HepG2 (cell line): ENCODE data around the gene DSCAM. TPM values are rescaled to one million over a fixed set of nuclear protein-coding genes. Genes with fewer than 3 reads are reported as not detected.

Experiments
- ATAC-seq: fragments of 200-7000 bp; cut with Tn5 transposase; 3 replicates; pipeline ENCODE4 v1.9.1; 2020; ENCODE audit warnings: mild to moderate bottlenecking, moderate library complexity
- BruUV-seq: library from RNA; stranded (reverse); fragments of 400-500 nt; replicated peaks from 2 replicates; lab custom pipeline; 2021; lab: Mats Ljungman, UMichigan
- CTCF ChIA-PET: fragments of 300-600 bp; formaldehyde crosslinking; extraction: SDS; loops from one replicate; lab custom pipeline; 2021; ENCODE audit warnings: low total read pairs, inconsistent platforms, low intra/inter-chr PET ratio; lab: Yijun Ruan, JAX
- POLR2A ChIA-PET: fragments of 350-600 bp; sonication (Branson Sonifier 250); formaldehyde crosslinking; loops from one replicate; lab custom pipeline; 2020; ENCODE audit warnings: antibody characterized with exemption, inconsistent platforms; lab: Yijun Ruan, JAX
- DNase-seq: peaks from one replicate; pipeline ENCODE4 v3.0.0-alpha.2; 2015; ENCODE audit warnings: low spot score
- FAIRE-seq: peaks from 3 replicates; lab custom pipeline; 2011; peaks lifted over from hg19 to GRCh38; lab: Jason Lieb, UNC
- H2AFZ ChIP-seq: one replicate; pipeline ENCODE4 v1.6.1; 2011; ENCODE audit warnings: low read length, inconsistent platforms
- H3K27ac ChIP-seq: fragments of 300-600 bp; 3 replicates; pipeline ENCODE4 v1.8.0; 2011; ENCODE audit warnings: mixed run types, mild to moderate bottlenecking, mixed read lengths, low read length, inconsistent platforms; ENCODE audit not compliant: insufficient read depth; ENCODE audit errors: extremely low read length
- H3K27me3 ChIP-seq, 2 experiments: fragments of 200-600 bp in 1 of 2; 2 replicates in 1 of 2; 3 replicates in 1 of 2; pipeline versions ENCODE4 v1.6.0 to v1.8.0; 2011; ENCODE audit warnings: low read length in 2 of 2, mild to moderate bottlenecking in 2 of 2, moderate library complexity in 2 of 2, inconsistent platforms in 1 of 2; ENCODE audit not compliant: insufficient read depth in 2 of 2, control insufficient read depth in 1 of 2
- H3K36me3 ChIP-seq, 2 experiments: fragments of 200-600 bp in 1 of 2; replicated peaks in 1 of 2; 2 replicates in 1 of 2; 3 replicates in 1 of 2; pipeline versions ENCODE4 v1.5.1 to v1.8.0; 2011; ENCODE audit warnings: low read length in 2 of 2, inconsistent platforms in 1 of 2; ENCODE audit not compliant: insufficient read depth in 2 of 2, control insufficient read depth in 1 of 2
- H3K4me1 ChIP-seq: 2 replicates; pipeline ENCODE4 v1.5.1; 2012; ENCODE audit warnings: low read length, inconsistent platforms; ENCODE audit not compliant: insufficient read depth
- H3K4me2 ChIP-seq: 2 replicates; pipeline ENCODE4 v1.6.0; 2011; ENCODE audit warnings: low read depth, low read length, inconsistent platforms
- H3K4me3 ChIP-seq, 3 experiments: fragments of 200-600 bp in 1 of 3; sonication (generic), shearing (Covaris generic) in 1 of 3; replicated peaks in 1 of 3; 2 replicates each; pipeline ENCODE4 v1.5.1; 2011 to 2016; ENCODE audit warnings: low read length in 3 of 3, inconsistent platforms in 2 of 3, low read depth in 2 of 3, mild to moderate bottlenecking in 2 of 3, control low read depth in 1 of 3, mixed read lengths in 1 of 3; ENCODE audit not compliant: insufficient read depth in 1 of 3
- H3K79me2 ChIP-seq: one replicate; pipeline ENCODE4 v1.6.1; 2011; ENCODE audit warnings: low read length, inconsistent platforms; ENCODE audit not compliant: insufficient read depth
- H3K9ac ChIP-seq: 2 replicates; pipeline ENCODE4 v1.6.0; 2011; ENCODE audit warnings: mild to moderate bottlenecking, low read depth, low read length, inconsistent platforms; ENCODE audit not compliant: insufficient read depth
- H3K9me3 ChIP-seq: 2 replicates; pipeline ENCODE4 v1.5.1; 2012; ENCODE audit warnings: mild to moderate bottlenecking, low read length
- H4K20me1 ChIP-seq: 2 replicates; pipeline ENCODE4 v1.6.0; 2011; ENCODE audit warnings: inconsistent platforms, mild to moderate bottlenecking, low read length, moderate library complexity; ENCODE audit not compliant: insufficient read depth
- ETV5 ChIP-seq: IDR thresholded peaks from 2 replicates; pipeline ENCODE4 v1.6.1; 2018; ENCODE audit warnings: missing biosample characterization, missing genetic modification reagents, inconsistent platforms, borderline replicate concordance
- MBD4 ChIP-seq: IDR thresholded peaks from 2 replicates; pipeline ENCODE4 v1.6.1; 2012; ENCODE audit warnings: low read length, inconsistent platforms, borderline replicate concordance
- RBFOX2 ChIP-seq: fragments of 200-400 bp; formaldehyde crosslinking; IDR thresholded peaks from 2 replicates; pipeline ENCODE4 v1.6.1; 2017; ENCODE audit warnings: low read depth, mild to moderate bottlenecking, low read length
- SIX4 ChIP-seq: sonication (generic); formaldehyde crosslinking; IDR thresholded peaks from 2 replicates; pipeline ENCODE4 v1.4.0; 2020; ENCODE audit warnings: missing genetic modification reagents
- ZNF101 ChIP-seq: sonication (generic); formaldehyde crosslinking; IDR thresholded peaks from 2 replicates; pipeline ENCODE4 v1.4.0; 2020; ENCODE audit warnings: mild to moderate bottlenecking, low read depth, missing genetic modification reagents, borderline replicate concordance
- ZNF18 ChIP-seq: sonication (generic); formaldehyde crosslinking; IDR thresholded peaks from 2 replicates; pipeline ENCODE4 v1.8.0; 2022; ENCODE audit warnings: mild to moderate bottlenecking, missing genetic modification reagents; ENCODE audit not compliant: insufficient replicate concordance
- ZNF343 ChIP-seq: sonication (generic); formaldehyde crosslinking; IDR thresholded peaks from 2 replicates; pipeline ENCODE4 v1.4.0; 2020; ENCODE audit warnings: mild to moderate bottlenecking, missing genetic modification reagents
- ZNF563 ChIP-seq: sonication (generic); formaldehyde crosslinking; IDR thresholded peaks from 2 replicates; pipeline ENCODE4 v1.8.0; 2022; ENCODE audit warnings: mild to moderate bottlenecking, moderate library complexity, missing genetic modification reagents
- in situ Hi-C: cut with HindIII; loops from 2 replicates; pipeline ENCODE4 v1.10.0; 2017; ENCODE audit warnings: low pct_unique_long_range_greater_than_20kb; ENCODE audit not compliant: extremely low pct_ligation_motif_present
- intact Hi-C: fragments of 100-400 bp; cut with micrococcal nuclease; formaldehyde crosslinking; loops from one replicate; pipeline ENCODE4 v1.10.0; 2022; ENCODE audit not compliant: unreplicated experiment
- polyA plus RNA-seq, 8 experiments: library from polyadenylated mRNA; depleted of rRNA in 3 of 8; stranded (reverse) in 7 of 8; unstranded in 1 of 8; fragments of >200 nt; fragmentation: Illumina TruSeq in 4 of 8; extraction: Trizol in 4 of 8; gene quantifications; 2 replicates each; pipeline versions ENCODE4 v1.2.1 to v1.2.3, GENCODE V29; 2011 to 2016; ENCODE audit warnings: low read depth in 4 of 8, missing spikeins in 1 of 8, mixed read lengths in 1 of 8; ENCODE audit not compliant: insufficient read depth in 1 of 8
- total RNA-seq, 5 experiments: library from RNA; depleted of rRNA; stranded (reverse); fragments of >200 nt; fragmentation: Illumina TruSeq; extraction: Trizol; gene quantifications; 2 replicates each; pipeline ENCODE4 v1.2.3, GENCODE V29; 2016; ENCODE audit warnings: low read depth in 1 of 5

The DSCAM gene
- total and polyA plus RNA-seq, 2 of the 13 experiments (the other 11 are each of a cell fraction or from before 2014, with no cell fraction given): not detected

- no peak overlapping the region for H3K4me3 ChIP-seq
- FAIRE-seq: no peak
- POLR2A ChIA-PET: no interaction called here
- no peak for TF ChIP-seq ZNF101
- TF ChIP-seq SIX4 (CRISPR knock-in tag): no peak
- TF ChIP-seq ZNF343 (CRISPR knock-in tag): no peak
- TF ChIP-seq ZNF18 (CRISPR knock-in tag): no peak
- TF ChIP-seq ZNF563 (CRISPR knock-in tag): no peak
- TF ChIP-seq MBD4: no peak
- no peak for TF ChIP-seq ETV5
- no peak for TF ChIP-seq RBFOX2
- no peak overlapping the region for H3K27ac ChIP-seq
- no peak overlapping the region for H2AFZ ChIP-seq
- H3K4me2 ChIP-seq: no peak overlapping the region
- intact Hi-C loops (no loop called here), in situ Hi-C loops (no loop called here)
- no peaks in the 10 kb centered on the region for H3K27me3 ChIP-seq
- no peaks in the 10 kb centered on the region for H3K79me2 ChIP-seq
- H3K36me3 ChIP-seq: no peaks in the 10 kb centered on the region
- H3K9ac ChIP-seq: no peak overlapping the region
- H3K9me3 ChIP-seq: peaks cover 56% of the 10 kb centered on the region
- H3K4me1 ChIP-seq: no peaks in the 10 kb centered on the region
- no peak for ATAC-seq
- CTCF ChIA-PET: no interaction called here
- H4K20me1 ChIP-seq: no peaks in the 10 kb centered on the region
- no peak for DNase-seq
- BruUV-seq: no TSS peak
Measured at GRCh38 chr21:40858517-40858916, 11.6 kb upstream of the DSCAM start.
